ENCODE measurements around the gene GNB1L. TPM values are rescaled to one million over a fixed set of nuclear protein-coding genes. Genes with fewer than 3 reads are reported as not detected.

Gene GNB1L
- total RNA-seq, 4 donors from 2014 or later = 0.59 to 12.2 (median 3.1) TPM

- Histone ChIP-seq H3K9me3 (no peaks in the 10 kb centered on the region), H3K4me3 (peak overlapping the region; percentile 1 to 2), H3K4me1 (peaks cover 10 to 11% of the 10 kb centered on the region in 2 donors), H3K36me3 (no peaks in the 10 kb centered on the region), H3K27ac (peak overlapping the region; percentile 75 to 82), H3K27me3 (no peaks in the 10 kb centered on the region)
- TF ChIP-seq POLR2A (IDR thresholded peaks at IDR 0.05) (no peak), CTCF (IDR thresholded peaks at IDR 0.05) (no peak)
- DNase-seq = peak; percentile 47 to 57
- intact Hi-C loops (cut with DNase I; ENCODE audit: low total_unique reads) = no loop called here
These were observed 37.7 kb upstream of the GNB1L start for GRCh38 chr22:19892257-19892879.

GRCh38 chr22:19891317-19892256, 36.9 kb upstream of the GNB1L start:
- peak; percentile 35 to 63 for DNase-seq
- Histone ChIP-seq H3K27me3 (no peaks in the 10 kb centered on the region), H3K4me1 (peaks cover 10 to 11% of the 10 kb centered on the region in 2 donors), H3K9me3 (no peaks in the 10 kb centered on the region), H3K27ac (peak overlapping the region; percentile 75 to 82), H3K4me3 (peak overlapping the region; percentile 1 to 2), H3K36me3 (no peaks in the 10 kb centered on the region)
- no peak for TF ChIP-seq CTCF (IDR thresholded peaks at IDR 0.05)
- no peak for TF ChIP-seq POLR2A (IDR thresholded peaks at IDR 0.05)
- intact Hi-C loops (cut with DNase I; ENCODE audit: low total_unique reads) = no loop called here

GRCh38 chr22:19890502-19891316, 36.0 kb upstream of the GNB1L start:
- peak overlapping the region; percentile 40 to 82 for H3K27ac ChIP-seq
- H3K36me3 ChIP-seq = no peaks in the 10 kb centered on the region

GRCh38 chr22:19889951-19890350, 35.3 kb upstream of the GNB1L start:
- peaks cover 10 to 11% of the 10 kb centered on the region in 2 donors for H3K4me1 ChIP-seq
- no peaks in the 10 kb centered on the region for H3K36me3 ChIP-seq
- H3K9me3 ChIP-seq = no peaks in the 10 kb centered on the region
- no peak overlapping the region for H3K27ac ChIP-seq
- DNase-seq = no peak
- no peaks in the 10 kb centered on the region for H3K27me3 ChIP-seq
- H3K4me3 ChIP-seq = no peak overlapping the region
- intact Hi-C loops (cut with DNase I; ENCODE audit: low total_unique reads) = no loop called here
- TF ChIP-seq CTCF (IDR thresholded peaks at IDR 0.05) (no peak), POLR2A (IDR thresholded peaks at IDR 0.05) (no peak)

More at GRCh38 chr22:19890502-19891316, 36.0 kb upstream of the GNB1L start:
- TF ChIP-seq POLR2A (IDR thresholded peaks at IDR 0.05) = no peak
- no peak for TF ChIP-seq CTCF (IDR thresholded peaks at IDR 0.05)
- no peak for DNase-seq
- Histone ChIP-seq H3K27me3 (no peaks in the 10 kb centered on the region), H3K4me1 (peaks cover 10 to 11% of the 10 kb centered on the region in 2 donors), H3K4me3 (no peak overlapping the region), H3K9me3 (no peaks in the 10 kb centered on the region)
- intact Hi-C loops (cut with DNase I; ENCODE audit: low total_unique reads) = no loop called here
